ENCODE results near the gene ST6GALNAC5. TPM values are rescaled to one million over a fixed set of nuclear protein-coding genes. Genes with fewer than 3 reads are reported as not detected.

The ST6GALNAC5 gene
- total and polyA plus RNA-seq, 10 of the 15 experiments (the other 5 are each of a cell fraction or from before 2014, with no cell fraction given), result under 0.01 to 1.8 (median 0.07) TPM; not detected in 6

- no peak for TF ChIP-seq NKRF (conservative IDR thresholded peaks at IDR 0.05)
- no peak for TF ChIP-seq ZNF207 (IDR thresholded peaks at IDR 0.05; ENCODE audit: borderline replicate concordance)
- no peak for TF ChIP-seq JUND (IDR thresholded peaks at IDR 0.05; ENCODE audit: low read depth, low read length)
Observed at GRCh38 chr1:76861149-76861548, 6.1 kb upstream of the ST6GALNAC5 start (continued).

GRCh38 chr1:76862447-76862846 lies 4.8 kb upstream of the ST6GALNAC5 start:
- in situ Hi-C loops (cut with MboI), result no loop called here
- no TSS peak for BruUV-seq (replicated peaks)
- FAIRE-seq, result no peak
- TF ChIP-seq DPF2 (IDR thresholded peaks at IDR 0.05) (no peak), BCL11A (IDR thresholded peaks at IDR 0.05; ENCODE audit: low read depth, low read length) (no peak), MTA2 (IDR thresholded peaks at IDR 0.05; ENCODE audit: low read depth) (no peak), TCF12 (IDR thresholded peaks at IDR 0.05; ENCODE audit: low read depth, low read length) (no peak), SMARCA5 (IDR thresholded peaks at IDR 0.05) (no peak), TBL1XR1 (IDR thresholded peaks at IDR 0.05; ENCODE audit: low read depth, low read length) (no peak), ZBTB40 (IDR thresholded peaks at IDR 0.05; ENCODE audit: borderline replicate concordance) (no peak), IRF3 (IDR thresholded peaks at IDR 0.05) (no peak), EED (IDR thresholded peaks at IDR 0.05; ENCODE audit: low read depth) (no peak), SKIL (IDR thresholded peaks at IDR 0.05; ENCODE audit: low read depth, poor library complexity, severe bottlenecking) (no peak), ATF2 (IDR thresholded peaks at IDR 0.05; ENCODE audit: low read length) (no peak)

More at GRCh38 chr1:76862447-76862846, 4.8 kb upstream of the ST6GALNAC5 start:
- DNase-seq (ENCODE audit: low read depth, low spot score), result no peak
- no peaks in the 10 kb centered on the region for H3K9me3 ChIP-seq (replicated peaks; ENCODE audit: control insufficient read depth, insufficient read depth, low read length)
- ChIA-PET RAD21 (ENCODE audit: unreplicated experiment) (no interaction called here), POLR2A (no interaction called here), CTCF (no interaction called here), SMC1A (ENCODE audit: uncharacterized antibody, unreplicated experiment) (no interaction called here)
- no peaks in the 10 kb centered on the region for H3K79me2 ChIP-seq (ENCODE audit: control insufficient read depth, insufficient read depth, low read length)
- H3K9ac ChIP-seq (ENCODE audit: control insufficient read depth, insufficient read depth, low read length), result no peak overlapping the region
- H3K27me3 ChIP-seq (replicated peaks in 1 of 2; ENCODE audit: control insufficient read depth in 2 of 2, insufficient read depth in 2 of 2, low read length in 1 of 2), result peaks cover under 1 to 3% of the 10 kb centered on the region in 2 experiments
- no peak overlapping the region for H3K4me2 ChIP-seq (ENCODE audit: control insufficient read depth, insufficient read depth)
- H3K4me1 ChIP-seq (ENCODE audit: control insufficient read depth, insufficient read depth, low read length), result no peaks in the 10 kb centered on the region
- H2AFZ ChIP-seq (ENCODE audit: control insufficient read depth, low read depth, low read length), result no peak overlapping the region
- H3K4me3 ChIP-seq, result no peak overlapping the region
- no peak for ATAC-seq
- H4K20me1 ChIP-seq (ENCODE audit: control insufficient read depth, insufficient read depth), result no peaks in the 10 kb centered on the region
- intact Hi-C loops (cut with micrococcal nuclease; ENCODE audit: unreplicated experiment), result loop anchor here (10.0 kb wide), 1 partner anchor 528 kb away; no protein-coding TSS in a partner anchor
- no peak overlapping the region for H3K27ac ChIP-seq (ENCODE audit: control insufficient read depth, insufficient read depth)
- H3K36me3 ChIP-seq (ENCODE audit: control insufficient read depth in 2 of 2, insufficient read depth in 2 of 2, low read length in 1 of 2), result no peaks in the 10 kb centered on the region
